ENCODE data around the gene DNAJA3. TPM values are rescaled to one million over a fixed set of nuclear protein-coding genes. Genes with fewer than 3 reads are reported as not detected.

Gene DNAJA3
- total RNA-seq, 6 experiments from 2014 or later: 40.8 to 54.4 (median 45.1) TPM

DNA sequence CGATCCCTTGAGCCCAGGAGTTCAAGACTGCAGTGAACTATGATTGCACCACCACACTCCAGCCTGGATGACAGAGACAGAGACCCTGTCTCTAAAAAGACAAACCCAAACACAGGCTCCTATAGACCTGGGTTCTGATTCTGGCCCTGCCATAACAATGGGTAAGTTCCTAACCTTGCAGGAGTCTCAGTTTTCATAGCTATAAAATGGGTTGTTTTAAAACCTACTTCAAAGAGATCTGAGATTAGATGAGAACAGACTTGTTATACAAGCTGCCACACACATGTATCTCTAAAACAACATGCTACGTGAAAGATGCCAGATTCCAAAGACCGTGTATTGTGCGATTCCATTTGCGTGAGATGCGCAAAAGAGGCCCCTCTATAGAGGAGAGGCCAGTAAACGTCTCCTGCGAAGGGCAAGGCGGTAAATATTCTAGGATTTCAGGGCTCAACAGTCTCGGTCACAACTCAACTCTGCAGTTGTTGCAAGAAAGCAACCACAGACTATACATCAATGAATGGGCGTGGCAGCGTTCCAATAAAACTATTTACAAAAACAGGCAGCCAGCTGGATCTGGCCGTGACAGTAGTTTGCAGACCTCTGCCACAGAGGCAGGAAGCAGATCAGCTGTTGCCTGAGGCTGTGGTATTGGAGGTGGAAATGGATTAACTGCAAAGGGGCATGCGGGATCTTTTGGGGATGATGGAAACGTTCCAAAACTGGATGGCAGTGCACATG is 15.2 kb upstream of the DNAJA3 start:
- TF ChIP-seq, protein P1, sequence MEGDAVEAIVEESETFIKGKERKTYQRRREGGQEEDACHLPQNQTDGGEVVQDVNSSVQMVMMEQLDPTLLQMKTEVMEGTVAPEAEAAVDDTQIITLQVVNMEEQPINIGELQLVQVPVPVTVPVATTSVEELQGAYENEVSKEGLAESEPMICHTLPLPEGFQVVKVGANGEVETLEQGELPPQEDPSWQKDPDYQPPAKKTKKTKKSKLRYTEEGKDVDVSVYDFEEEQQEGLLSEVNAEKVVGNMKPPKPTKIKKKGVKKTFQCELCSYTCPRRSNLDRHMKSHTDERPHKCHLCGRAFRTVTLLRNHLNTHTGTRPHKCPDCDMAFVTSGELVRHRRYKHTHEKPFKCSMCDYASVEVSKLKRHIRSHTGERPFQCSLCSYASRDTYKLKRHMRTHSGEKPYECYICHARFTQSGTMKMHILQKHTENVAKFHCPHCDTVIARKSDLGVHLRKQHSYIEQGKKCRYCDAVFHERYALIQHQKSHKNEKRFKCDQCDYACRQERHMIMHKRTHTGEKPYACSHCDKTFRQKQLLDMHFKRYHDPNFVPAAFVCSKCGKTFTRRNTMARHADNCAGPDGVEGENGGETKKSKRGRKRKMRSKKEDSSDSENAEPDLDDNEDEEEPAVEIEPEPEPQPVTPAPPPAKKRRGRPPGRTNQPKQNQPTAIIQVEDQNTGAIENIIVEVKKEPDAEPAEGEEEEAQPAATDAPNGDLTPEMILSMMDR (IDR thresholded peaks at IDR 0.05): no peak
- Mint-ChIP-seq H3K4me3 (peak overlapping the region; percentile 38; the same call in 1 of the 2 replicates), H3K27me3 (ENCODE audit: insufficient read depth) (no peaks in the 10 kb centered on the region; the same call in none of the 2 replicates), H3K4me1 (ENCODE audit: low read depth) (peaks cover 49% of the 10 kb centered on the region), H3K36me3 (ENCODE audit: low read depth) (peaks cover 13% of the 10 kb centered on the region), H3K9me3 (no peaks in the 10 kb centered on the region), H3K27ac (peak overlapping the region; percentile 63)
- peak; percentile 93 for DNase-seq

DNA sequence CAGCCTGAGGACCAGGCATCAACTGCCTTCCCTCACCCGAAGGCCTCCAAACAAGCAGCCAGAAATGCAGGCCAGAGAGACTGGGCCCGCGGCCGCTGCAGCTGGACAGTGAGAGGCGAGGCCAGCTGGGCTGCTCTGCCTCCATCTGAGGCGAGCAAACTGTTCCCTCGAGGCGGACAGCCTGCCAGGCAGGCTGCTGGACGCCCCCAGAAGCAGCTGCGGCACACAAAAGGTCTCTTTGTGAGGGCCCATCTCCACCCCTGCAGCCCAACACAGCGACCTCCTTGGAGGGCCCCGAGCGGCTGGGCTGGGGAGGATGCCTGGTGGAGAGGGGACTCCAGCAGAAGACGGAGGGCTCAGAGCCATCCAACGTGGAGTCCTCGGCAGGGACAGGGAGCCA is 14.0 kb upstream of the DNAJA3 start:
- Mint-ChIP-seq H3K4me3 (no peak overlapping the region), H3K4me1 (ENCODE audit: low read depth) (peaks cover 50% of the 10 kb centered on the region), H3K36me3 (ENCODE audit: low read depth) (peaks cover 13% of the 10 kb centered on the region), H3K27me3 (ENCODE audit: insufficient read depth) (no peaks in the 10 kb centered on the region; the same call in none of the 2 replicates), H3K9me3 (no peaks in the 10 kb centered on the region), H3K27ac (no peak overlapping the region; the same call in 1 of the 2 replicates)
- DNase-seq: no peak
- TF ChIP-seq, protein P1 (IDR thresholded peaks at IDR 0.05): no peak

DNA sequence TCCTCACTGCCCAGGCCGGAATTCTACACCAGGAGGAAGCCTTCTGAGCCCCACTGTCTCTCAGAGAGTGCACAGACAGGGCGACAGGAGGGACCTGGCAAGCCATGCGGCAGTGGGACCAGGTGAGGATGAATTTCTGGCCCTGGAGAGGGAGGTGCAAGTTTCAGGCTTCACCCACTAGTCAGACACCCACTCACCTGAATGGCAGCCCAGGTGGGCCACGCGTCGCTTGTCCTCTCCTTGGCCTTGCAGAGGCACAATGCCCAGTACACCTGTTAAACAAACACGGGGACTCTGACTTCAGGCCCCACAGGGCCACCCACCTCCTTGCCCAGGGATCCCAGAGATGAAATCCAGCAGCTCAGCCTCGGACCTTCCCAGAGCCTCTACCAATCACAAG is 13.5 kb upstream of the DNAJA3 start:
- Mint-ChIP-seq H3K4me1 (ENCODE audit: low read depth) (peaks cover 50% of the 10 kb centered on the region), H3K27me3 (ENCODE audit: insufficient read depth) (no peaks in the 10 kb centered on the region; the same call in none of the 2 replicates), H3K36me3 (ENCODE audit: low read depth) (peaks cover 13% of the 10 kb centered on the region), H3K27ac (no peak overlapping the region), H3K4me3 (no peak overlapping the region), H3K9me3 (no peaks in the 10 kb centered on the region)
- DNase-seq: no peak
- TF ChIP-seq, protein P1 (IDR thresholded peaks at IDR 0.05): no peak

DNA sequence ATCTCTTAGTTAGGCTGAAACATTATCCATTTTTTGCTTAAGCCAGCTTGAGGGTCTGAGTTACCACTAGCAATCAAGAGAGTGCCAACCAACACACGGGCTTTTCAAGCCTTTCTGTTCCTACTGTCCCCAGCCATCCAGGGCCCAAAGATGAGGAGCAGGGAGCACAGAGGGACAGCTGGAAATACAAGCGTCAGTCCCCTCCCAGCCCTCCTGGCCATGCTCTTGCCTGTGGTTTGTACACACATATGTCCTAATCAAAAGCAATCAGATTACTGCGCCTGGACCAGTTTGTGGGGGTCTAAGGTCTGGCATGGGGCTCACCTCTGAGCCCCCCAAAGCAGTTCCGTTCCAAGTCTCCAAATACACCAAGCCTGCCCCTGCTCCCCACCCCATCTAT is 12.8 kb upstream of the DNAJA3 start:
- no peak for DNase-seq
- Mint-ChIP-seq H3K36me3 (ENCODE audit: low read depth) (peaks cover 13% of the 10 kb centered on the region), H3K4me3 (no peak overlapping the region), H3K27ac (no peak overlapping the region), H3K27me3 (ENCODE audit: insufficient read depth) (no peaks in the 10 kb centered on the region; the same call in none of the 2 replicates), H3K4me1 (ENCODE audit: low read depth) (peaks cover 48% of the 10 kb centered on the region), H3K9me3 (no peaks in the 10 kb centered on the region)
- TF ChIP-seq, protein P1 (IDR thresholded peaks at IDR 0.05): no peak

DNA sequence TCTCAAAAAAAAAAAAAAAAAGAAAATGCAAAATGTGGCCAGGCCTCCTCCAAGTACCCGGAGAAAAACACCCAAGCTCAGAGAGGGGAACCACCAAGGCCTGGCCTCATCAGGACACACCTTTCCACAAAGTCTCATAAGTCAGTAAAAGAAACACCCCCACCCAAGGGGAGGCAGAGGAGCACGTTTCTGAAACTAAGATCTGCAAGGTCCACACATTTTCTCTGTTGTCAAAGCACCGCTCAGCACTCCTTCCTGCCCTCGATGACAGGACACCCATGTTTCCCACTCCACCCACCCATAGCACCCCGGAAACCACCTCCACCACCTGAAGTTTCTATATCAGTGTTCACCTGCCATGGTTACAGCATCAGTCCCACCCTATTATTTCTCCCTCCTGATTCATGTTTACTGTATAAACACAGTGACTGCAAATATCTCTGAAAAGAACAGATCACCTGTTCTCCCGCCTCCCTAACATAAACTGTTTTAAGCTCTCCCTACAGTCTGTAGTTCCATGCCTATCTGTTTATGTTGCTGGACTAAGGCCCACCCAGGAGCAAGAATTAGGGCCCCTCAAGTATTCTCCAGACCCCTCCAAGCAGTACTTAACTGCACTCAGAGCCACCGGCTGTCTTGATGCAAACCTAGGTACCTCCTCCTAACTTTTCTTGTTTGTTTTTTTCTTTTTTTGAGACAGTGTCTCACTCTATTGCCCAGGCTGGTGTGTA is 11.3 kb upstream of the DNAJA3 start:
- Mint-ChIP-seq H3K4me1 (ENCODE audit: low read depth) (peaks cover 33% of the 10 kb centered on the region), H3K9me3 (no peaks in the 10 kb centered on the region), H3K27ac (no peak overlapping the region), H3K4me3 (no peak overlapping the region; the same call in 1 of the 2 replicates), H3K36me3 (ENCODE audit: low read depth) (peaks cover 13% of the 10 kb centered on the region), H3K27me3 (ENCODE audit: insufficient read depth) (no peaks in the 10 kb centered on the region; the same call in none of the 2 replicates)
- no peak for DNase-seq
- TF ChIP-seq, protein P1 (IDR thresholded peaks at IDR 0.05): no peak
